ES-I3 (cell line): Measurements from ENCODE around the gene C10orf71.

Experiments used
- H3K36me3 ChIP-seq: 2 replicates; pipeline ENCODE4 v1.6.1; 2013; ENCODE audit warnings: mild to moderate bottlenecking, low read length, control low read depth, moderate library complexity; ENCODE audit not compliant: insufficient read depth
- H3K4me1 ChIP-seq: 2 replicates; pipeline ENCODE4 v1.6.1; 2013; ENCODE audit warnings: mild to moderate bottlenecking, control low read depth, low read length; ENCODE audit not compliant: insufficient read depth
- H3K9ac ChIP-seq: 2 replicates; pipeline ENCODE4 v1.6.1; 2013; ENCODE audit warnings: low read depth, mild to moderate bottlenecking, low read length, moderate library complexity
- H3K9me3 ChIP-seq: 2 replicates; pipeline ENCODE4 v1.6.1; 2013; ENCODE audit warnings: mild to moderate bottlenecking, low read length, moderate library complexity; ENCODE audit not compliant: control insufficient read depth, insufficient read depth

C10orf71 gene, protein sequence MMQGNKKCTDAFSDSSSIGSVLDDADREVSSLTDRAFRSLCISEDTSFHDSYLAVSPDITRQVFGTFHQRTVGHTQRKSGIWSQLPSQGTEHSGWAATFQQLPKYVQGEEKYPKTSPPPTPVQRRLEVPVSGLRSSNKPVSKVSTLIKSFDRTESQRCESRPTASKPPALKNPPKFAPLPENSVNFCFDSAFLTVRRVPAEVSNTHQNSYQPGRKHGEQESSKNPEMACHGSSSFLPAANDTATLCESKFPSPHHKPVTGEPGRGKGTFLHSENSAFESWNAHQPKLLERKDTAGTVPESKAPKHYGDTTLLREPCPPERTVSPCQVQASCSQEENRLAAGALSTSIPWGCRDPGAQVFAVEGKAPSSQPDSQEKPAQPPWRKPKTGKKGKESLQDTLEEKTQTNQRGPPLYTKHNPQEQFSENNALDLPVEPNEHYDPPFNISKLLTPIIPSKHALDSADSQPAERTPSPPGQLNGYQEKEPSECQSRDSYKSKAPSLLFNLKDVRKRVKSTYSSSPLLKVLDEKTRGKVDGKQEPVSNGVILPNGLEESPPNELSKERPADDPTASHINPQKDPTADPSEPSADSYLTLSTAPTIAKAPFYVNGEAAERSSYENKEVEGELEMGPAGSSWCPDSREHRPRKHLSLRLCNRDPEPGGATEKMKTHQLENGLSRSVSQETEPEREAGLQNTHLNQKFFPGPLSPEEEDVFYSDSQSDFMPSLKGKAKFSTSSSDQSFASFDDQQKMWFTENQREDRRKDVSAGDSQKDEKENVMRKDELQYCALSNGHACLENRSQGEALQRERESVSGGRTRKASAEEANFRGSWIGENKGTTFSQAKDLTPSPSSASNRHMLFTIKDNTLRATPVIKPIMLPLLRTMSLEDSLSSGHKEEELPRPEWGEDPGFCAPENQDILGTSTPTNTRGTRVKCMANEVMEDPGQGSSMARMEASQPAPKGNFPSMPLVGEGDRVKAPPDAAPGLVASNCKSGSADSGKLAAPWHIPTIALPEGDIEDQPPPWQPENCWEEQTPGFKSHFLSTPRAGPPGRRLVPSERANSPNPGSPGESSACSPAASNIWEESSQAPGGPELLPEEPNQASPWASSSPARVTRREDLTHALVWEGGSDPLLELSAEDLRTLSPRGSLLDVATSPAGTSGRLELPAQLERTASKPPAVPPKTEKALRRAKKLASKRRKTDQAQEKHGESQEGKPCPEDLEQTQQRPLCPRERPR (N-terminal part only)

DNA sequence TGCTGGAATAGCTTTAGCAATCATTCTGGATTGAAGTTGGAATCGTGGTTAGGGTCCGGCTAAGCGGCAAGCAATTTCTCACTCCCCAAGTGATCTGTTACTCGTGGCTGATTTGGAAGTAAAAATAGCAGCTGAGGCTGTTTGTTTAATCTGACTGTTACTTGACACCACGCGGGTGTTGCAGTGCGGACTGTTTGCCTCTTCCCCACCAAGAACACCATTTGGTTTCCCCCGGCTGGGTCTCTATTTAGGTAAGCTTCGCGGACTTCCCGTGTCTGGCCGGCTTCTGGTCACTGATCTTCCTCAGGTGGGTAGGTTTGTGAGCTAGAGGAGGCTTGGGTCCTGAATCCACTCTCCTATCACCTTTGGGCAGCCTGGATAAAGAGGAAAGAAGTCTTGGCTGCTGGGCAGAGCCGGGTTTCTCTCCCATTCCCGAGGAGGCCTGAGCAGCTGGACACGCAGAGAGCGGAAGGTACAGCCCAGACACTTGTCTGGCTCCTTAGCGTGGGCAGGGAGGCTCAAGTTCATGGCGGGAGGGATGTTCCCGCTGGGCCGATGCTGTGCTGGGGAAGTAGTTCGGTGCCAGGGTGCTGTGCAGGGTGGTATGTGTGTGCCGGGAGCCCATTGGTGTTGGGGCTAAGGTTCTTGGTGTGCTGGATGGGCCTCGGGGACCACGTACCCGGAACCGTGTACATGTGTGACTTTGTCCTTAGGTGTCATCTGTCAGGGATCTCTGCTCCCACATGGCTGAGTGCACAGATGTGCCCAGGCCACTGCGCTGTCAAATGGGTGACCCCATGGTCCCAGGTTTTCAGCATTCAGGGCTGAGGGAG is at the start of gene C10orf71:
Gene C10orf71, plus strand, starts transcription at position 188 of the 833 bp plus-strand sequence. CDS start 23,376 bp downstream, outside the sequence.
- Histone ChIP-seq H3K4me1 (no peaks in the 10 kb centered on the region; the same call in 1 of the 2 replicates), H3K9ac (no peak within 1 kb of the TSS), H3K36me3 (no peaks in the 10 kb centered on the region), H3K9me3 (no peaks in the 10 kb centered on the region)

DNA sequence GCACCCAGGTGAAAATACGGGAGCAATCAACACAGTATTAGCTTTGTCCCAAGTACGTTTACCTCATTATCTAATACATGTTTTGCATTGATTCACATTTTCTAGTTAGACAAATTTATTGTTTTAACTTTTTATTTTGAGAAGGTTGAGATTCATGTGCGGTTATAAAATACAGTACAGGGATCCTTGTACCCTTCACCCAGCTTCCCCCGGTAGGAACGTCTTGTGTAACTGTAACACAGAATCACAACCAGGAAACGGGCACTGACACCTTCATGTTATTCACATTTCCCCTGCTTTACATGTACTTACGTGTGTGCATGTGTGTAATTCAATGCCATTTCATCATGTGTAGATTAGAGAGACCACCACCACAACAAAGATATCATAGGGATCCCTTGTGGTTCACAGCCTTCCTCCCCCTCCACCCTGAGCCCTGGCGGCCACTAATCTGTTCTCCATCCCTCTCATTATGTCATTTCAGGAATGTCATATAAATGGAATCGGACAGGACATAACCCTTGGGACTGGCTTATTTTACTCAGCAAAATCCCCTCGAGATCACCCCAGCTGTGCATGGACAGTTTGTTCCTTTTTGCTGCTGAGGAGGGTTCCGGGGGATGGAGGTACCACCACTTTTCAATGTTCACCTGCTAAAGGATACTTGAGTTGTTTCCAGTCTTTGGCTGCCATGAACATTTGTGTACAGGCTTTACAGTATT is 46.5 kb upstream of the C10orf71 start:
- Histone ChIP-seq H3K36me3 (no peaks in the 10 kb centered on the region), H3K9me3 (no peaks in the 10 kb centered on the region), H3K9ac (no peak overlapping the region), H3K4me1 (no peaks in the 10 kb centered on the region; the same call in 1 of the 2 replicates)

DNA sequence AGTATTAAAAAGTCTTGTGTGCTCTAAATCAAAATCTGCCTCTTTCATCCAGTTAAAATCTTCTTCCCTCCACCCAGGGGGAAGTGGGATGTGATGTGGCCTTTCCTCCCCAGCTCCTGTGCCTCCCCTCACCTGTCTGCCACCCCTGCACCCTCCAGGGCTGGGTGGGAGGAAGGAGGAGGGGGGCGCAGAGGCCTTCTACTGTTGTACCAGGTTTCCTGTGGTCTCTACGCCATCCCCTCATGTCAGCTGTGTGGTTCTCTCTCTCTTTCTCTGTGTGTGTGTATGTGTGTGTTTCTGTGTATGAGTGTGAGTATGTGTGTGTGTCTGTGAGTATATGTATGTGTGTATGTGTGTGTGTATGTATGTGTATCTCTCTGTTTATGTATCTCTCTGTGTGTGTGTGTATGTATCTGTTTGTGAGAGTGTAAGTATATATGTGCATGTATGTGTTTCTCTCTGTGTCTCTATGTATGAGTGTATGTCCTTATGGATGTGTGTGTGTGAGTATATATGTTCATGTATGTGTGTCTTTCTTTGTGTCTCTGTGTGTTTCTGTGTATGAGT is 45.5 kb upstream of the C10orf71 start:
- no peaks in the 10 kb centered on the region; the same call in 1 of the 2 replicates for H3K4me1 ChIP-seq
- H3K9me3 ChIP-seq: no peaks in the 10 kb centered on the region
- no peak overlapping the region for H3K9ac ChIP-seq
- H3K36me3 ChIP-seq: no peaks in the 10 kb centered on the region

DNA sequence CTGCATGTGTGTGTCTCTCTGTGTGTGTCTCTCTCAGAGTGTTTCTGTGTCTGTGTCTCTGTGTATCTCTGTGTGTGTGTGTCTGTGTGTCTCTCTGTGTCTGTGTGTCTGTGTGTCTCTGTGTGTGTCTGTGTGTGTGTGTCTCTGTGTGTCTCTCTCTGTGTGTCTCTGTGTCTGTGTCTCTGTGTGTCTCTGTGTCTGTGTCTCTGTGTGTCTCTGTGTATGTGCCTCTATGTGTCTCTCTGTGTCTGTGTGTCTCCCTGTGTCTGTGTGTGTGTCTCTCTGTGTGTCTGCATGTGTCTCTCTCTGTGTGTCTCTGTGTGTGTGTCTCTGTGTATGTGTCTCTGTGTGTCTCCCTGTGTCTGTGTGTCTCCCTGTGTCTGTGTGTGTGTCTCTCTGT is 44.8 kb upstream of the C10orf71 start:
- Histone ChIP-seq H3K36me3 (no peaks in the 10 kb centered on the region), H3K9me3 (no peaks in the 10 kb centered on the region), H3K4me1 (no peaks in the 10 kb centered on the region; the same call in 1 of the 2 replicates), H3K9ac (no peak overlapping the region)

DNA sequence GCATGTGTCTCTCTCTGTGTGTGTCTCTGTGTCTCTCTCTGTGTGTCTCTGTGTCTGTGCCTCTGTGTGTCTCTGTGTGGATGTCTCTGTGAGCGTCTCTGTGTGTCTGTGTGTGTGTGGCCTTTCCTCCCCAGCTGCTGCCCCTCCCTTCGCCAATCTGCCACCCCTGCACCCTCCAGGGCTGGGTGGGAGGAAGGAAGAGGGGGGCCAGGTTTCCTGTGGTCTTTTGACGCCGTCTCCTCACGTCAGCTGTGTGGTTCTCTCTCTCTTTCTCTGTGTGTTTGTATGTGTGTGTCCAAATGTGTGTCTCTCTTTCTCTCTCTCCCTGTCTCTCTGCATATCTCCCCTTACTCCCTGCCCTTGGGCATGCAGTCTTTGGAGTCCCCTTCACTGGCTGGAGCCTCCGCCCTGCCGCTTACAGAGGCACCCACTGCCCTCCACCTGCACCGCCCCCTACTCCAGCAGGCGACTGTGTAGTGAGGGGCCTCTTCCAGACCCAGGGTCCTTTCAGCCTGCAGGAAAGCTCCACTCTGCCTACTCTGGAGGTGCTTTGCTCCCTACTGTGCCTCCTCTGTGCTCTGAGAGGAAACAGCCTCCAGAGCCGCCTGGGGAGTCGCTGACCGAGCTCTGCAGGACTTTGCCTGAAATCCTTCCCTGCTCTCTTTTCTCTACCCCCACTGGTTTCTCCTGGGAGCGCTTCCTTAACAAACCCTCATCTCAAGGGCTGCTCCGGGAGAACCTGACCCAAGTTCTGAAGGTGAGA is 44.2 kb upstream of the C10orf71 start:
- no peaks in the 10 kb centered on the region; the same call in 1 of the 2 replicates for H3K4me1 ChIP-seq

DNA sequence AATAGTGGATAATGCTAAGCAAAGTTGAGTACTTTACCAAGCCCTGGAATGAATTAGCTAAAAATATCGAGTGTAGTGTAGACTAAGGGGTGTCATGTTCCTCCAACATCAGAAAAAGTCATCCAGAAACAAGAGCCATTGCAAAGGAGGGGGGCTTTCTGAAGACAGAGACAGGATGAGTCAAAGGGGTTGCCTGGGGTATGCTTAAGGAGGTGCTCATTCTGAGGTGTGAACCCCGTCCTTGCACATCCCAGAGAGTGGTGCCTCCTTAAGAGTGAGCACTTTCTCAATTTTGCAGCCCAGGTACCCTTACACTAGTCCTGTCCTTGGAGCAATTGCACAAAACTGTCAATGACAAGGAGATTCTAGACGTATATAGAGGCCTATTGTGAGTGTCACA is 43.1 kb upstream of the C10orf71 start:
- H3K36me3 ChIP-seq: no peaks in the 10 kb centered on the region
- H3K9ac ChIP-seq: no peak overlapping the region
- no peaks in the 10 kb centered on the region for H3K9me3 ChIP-seq
- H3K4me1 ChIP-seq: no peaks in the 10 kb centered on the region; the same call in 1 of the 2 replicates

More for the DNA sequence above, 44.2 kb upstream of the C10orf71 start:
- no peaks in the 10 kb centered on the region for H3K36me3 ChIP-seq
- H3K9ac ChIP-seq: no peak overlapping the region
- no peaks in the 10 kb centered on the region for H3K9me3 ChIP-seq

DNA sequence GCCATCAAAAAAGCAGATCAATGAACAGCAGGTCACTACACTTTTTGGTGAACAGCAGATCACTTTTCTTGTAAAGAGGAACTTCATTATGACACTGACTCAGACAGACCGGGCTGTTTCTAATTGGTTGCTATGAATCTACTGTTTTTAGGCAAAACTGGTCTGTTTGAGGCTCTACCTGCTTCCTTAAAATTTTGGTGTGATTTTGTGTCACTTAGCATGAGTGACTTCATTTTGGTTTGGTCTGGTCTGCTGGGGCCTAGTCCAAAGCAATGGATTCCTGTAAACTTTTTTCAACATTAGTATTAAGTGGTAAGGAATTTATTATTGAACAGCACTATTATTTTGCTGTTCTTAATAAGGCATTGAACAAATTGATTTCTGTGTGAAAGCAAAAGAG is 41.8 kb upstream of the C10orf71 start:
- Histone ChIP-seq H3K4me1 (no peaks in the 10 kb centered on the region; the same call in 1 of the 2 replicates), H3K9me3 (no peaks in the 10 kb centered on the region), H3K36me3 (no peaks in the 10 kb centered on the region), H3K9ac (no peak overlapping the region)

DNA sequence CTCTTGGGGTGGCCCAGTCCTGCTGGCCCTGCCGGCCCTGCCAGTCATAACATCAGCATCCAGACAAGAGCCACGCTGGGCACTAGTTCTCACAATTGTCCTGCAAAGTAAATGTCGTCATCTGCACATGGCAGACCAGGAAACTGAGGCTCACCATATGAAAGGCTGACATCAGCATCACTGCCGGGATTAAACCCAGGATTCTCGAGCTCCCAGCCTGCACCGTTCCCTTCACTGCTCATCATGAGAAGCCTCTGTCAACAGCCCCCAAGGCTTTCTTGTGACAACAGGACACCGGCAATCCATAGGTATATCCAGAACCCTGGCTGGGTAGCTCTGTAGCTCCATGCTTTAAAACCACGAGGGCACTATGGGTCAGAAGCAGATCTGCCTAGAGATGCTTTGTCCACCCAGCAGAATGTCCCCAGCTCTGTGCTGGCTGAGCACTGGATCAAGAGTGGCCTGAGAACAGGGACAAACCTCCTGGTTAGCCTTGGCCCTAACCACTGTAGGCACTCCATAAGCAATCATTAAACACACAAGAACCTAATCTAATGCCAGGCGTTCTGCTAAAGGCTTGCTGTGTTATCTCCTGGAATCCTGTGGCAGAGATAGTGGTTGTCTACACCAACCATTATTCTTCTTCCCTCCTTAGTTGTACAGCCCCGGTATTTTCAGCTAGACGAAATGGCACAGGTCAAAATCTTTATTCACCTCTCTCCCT is 41.2 kb upstream of the C10orf71 start:
- Histone ChIP-seq H3K9ac (no peak overlapping the region), H3K9me3 (no peaks in the 10 kb centered on the region), H3K36me3 (no peaks in the 10 kb centered on the region), H3K4me1 (no peaks in the 10 kb centered on the region; the same call in 1 of the 2 replicates)

DNA sequence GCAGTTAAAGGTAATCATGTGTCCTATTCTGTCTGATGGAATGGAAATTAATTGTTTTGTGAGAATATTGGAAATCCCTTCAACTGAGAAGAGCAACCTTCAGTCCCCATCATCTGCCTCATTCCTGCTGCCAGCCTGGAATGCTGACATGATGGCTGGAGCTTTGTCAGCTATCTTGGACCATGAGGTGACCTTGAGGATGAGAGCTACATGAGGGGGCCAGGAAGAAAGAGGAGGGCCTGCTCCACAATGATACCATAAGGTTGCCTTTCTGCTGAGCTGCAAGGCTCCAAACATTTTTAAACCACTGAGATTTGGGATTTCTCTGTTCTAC is 40.7 kb upstream of the C10orf71 start:
- Histone ChIP-seq H3K9ac (no peak overlapping the region), H3K9me3 (no peaks in the 10 kb centered on the region), H3K36me3 (no peaks in the 10 kb centered on the region), H3K4me1 (no peaks in the 10 kb centered on the region; the same call in 1 of the 2 replicates)

DNA sequence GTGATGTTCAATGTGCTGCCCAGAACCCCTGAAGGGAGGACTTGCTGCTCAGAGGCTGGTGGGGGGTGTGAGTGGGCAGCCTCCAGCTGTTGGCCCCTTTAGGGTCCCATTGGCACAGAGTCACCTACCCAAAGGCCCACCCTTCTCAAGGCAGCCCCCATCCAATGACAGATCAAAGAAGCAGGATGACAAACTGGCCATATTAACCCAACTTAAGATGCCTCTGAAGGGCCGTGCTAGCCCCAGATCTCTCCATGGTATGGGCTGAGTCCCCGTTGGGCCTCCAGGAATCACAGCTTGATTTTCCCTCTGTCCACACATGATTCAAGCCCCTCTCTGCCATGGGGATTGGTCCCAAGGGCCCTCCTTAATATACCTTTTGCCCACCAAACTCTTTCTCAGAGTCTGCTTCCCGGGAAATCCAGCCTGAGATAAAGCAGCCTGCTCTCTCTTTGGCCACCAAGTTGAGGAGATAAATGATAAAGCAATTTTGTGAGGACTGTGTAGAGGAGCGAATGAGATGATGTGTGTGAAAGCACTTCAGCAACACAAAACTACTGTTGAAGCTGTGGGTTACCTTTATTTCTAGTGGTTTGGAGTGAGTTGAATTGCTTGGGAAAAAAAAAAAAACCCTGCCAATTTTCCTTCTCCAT is 38.2 kb upstream of the C10orf71 start:
- Histone ChIP-seq H3K36me3 (no peaks in the 10 kb centered on the region), H3K9ac (no peak overlapping the region), H3K9me3 (no peaks in the 10 kb centered on the region; the same call in 1 of the 2 replicates), H3K4me1 (no peaks in the 10 kb centered on the region)

DNA sequence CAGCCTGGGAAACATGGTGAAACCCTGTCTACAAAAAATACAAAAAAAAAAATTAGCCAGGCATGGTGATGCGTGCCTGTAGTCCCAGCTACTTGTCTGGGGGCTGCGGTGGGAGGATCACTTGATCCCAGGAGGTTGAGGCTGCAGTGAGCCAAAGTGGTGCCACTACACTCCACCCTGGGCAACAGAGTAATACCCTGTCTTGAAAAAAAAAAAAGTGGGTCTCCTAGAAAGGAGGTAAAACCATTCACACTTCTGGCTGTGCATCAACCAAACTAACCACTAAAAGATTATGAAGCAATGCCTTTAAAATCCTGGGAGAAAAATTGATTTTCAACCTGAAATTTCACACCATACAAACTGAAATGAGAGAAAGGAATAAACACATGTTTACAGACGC is 35.4 kb upstream of the C10orf71 start:
- Histone ChIP-seq H3K9me3 (no peaks in the 10 kb centered on the region; the same call in 1 of the 2 replicates), H3K4me1 (no peaks in the 10 kb centered on the region), H3K9ac (no peak overlapping the region), H3K36me3 (no peaks in the 10 kb centered on the region)
